ENCODE data around the gene TUBGCP6. TPM values are rescaled to one million over a fixed set of nuclear protein-coding genes. Genes with fewer than 3 reads are reported as not detected.
A peak's percentile ranks its signal among the peaks of the same experiment; 100 is the strongest.

Gene TUBGCP6
- total and polyA plus RNA-seq, 2 donors from 2014 or later = 19.2 to 52.0 TPM

DNA sequence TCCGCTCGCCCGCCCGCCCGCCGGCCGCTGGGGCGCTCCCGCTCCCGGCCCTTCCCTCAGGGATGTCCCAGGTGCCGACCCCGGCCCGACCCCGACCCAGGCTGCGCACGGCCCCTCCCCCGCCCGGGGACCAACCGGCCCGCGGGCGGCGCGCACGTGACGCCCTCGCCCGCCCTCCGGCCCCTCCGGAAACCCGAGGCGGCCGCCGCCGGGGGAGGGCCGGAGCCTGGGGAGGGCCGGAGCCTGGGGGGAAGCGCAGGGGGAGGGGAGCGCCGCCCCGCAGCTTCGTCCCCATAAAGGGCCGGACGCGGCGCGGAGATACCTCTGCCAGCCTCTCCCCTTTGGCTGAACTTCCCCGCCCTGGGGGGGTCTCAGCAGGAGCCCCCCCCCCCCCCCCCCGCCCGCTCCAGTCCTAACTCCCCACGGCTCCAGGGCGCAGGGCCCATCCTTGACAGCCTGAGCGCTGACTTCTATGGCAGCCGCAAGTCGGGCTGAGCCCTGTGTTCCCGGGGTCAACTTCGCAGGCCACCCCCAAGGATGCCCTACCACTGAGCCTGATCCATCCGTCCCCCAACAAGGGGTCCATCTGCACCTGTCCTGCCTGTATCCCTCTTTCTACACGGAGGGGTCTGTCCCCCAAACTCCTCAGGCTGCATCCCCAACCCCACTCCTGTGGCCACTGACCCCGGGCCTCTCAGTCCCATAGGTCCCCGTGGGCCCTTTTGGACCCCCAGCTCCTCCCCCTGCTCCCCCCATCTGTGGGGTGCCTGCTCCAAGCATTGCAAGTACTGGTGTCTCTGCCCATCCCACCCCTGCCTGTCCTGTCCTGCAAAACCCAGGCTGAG is 17.0 kb upstream of the TUBGCP6 start, which contains the start of gene MAPK12:
Gene MAPK12, minus strand, starts transcription at position 69 of the 845 bp plus-strand sequence. CDS start 174 bp downstream, outside the sequence.
- Histone ChIP-seq H3K36me3 (ENCODE audit: control insufficient read depth in 2 of 3, insufficient read depth in 3 of 3, low read length in 3 of 3) (no peaks in the 10 kb centered on the region), H3K4me1 (ENCODE audit: control insufficient read depth in 2 of 3, insufficient read depth in 2 of 3, low read depth in 1 of 3, low read length in 3 of 3) (peaks cover 0 to 9% (median 6%) of the 10 kb centered on the region in 3 donors), H3K9me3 (ENCODE audit: control insufficient read depth in 2 of 3, insufficient read depth in 1 of 3, low read length in 3 of 3) (no peaks in the 10 kb centered on the region), H3K27me3 (ENCODE audit: control insufficient read depth, insufficient read depth, low read length) (no peaks in the 10 kb centered on the region), H3K4me3 (ENCODE audit: low read length in 3 of 3) (peak within 1 kb of the TSS; percentile 7 to 39 (median 17)), H3K9ac (ENCODE audit: low read length in 3 of 3) (no peak within 1 kb of the TSS), H3K27ac (ENCODE audit: low read depth in 2 of 2, low read length in 2 of 2) (no peak within 1 kb of the TSS)
- FAIRE-seq (no peak), DNase-seq (peak in 4 of 5 donors; percentile 36 to 81 (median 65))
- TF ChIP-seq, protein P1, sequence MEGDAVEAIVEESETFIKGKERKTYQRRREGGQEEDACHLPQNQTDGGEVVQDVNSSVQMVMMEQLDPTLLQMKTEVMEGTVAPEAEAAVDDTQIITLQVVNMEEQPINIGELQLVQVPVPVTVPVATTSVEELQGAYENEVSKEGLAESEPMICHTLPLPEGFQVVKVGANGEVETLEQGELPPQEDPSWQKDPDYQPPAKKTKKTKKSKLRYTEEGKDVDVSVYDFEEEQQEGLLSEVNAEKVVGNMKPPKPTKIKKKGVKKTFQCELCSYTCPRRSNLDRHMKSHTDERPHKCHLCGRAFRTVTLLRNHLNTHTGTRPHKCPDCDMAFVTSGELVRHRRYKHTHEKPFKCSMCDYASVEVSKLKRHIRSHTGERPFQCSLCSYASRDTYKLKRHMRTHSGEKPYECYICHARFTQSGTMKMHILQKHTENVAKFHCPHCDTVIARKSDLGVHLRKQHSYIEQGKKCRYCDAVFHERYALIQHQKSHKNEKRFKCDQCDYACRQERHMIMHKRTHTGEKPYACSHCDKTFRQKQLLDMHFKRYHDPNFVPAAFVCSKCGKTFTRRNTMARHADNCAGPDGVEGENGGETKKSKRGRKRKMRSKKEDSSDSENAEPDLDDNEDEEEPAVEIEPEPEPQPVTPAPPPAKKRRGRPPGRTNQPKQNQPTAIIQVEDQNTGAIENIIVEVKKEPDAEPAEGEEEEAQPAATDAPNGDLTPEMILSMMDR (IDR thresholded peaks at IDR 0.05; ENCODE audit: borderline replicate concordance, extremely low read depth, insufficient read depth) = no peak
- intact Hi-C loops (cut with DNase I) = loop anchor here (5.0 kb wide), 1 partner anchor 75 kb away; no protein-coding TSS in a partner anchor

DNA sequence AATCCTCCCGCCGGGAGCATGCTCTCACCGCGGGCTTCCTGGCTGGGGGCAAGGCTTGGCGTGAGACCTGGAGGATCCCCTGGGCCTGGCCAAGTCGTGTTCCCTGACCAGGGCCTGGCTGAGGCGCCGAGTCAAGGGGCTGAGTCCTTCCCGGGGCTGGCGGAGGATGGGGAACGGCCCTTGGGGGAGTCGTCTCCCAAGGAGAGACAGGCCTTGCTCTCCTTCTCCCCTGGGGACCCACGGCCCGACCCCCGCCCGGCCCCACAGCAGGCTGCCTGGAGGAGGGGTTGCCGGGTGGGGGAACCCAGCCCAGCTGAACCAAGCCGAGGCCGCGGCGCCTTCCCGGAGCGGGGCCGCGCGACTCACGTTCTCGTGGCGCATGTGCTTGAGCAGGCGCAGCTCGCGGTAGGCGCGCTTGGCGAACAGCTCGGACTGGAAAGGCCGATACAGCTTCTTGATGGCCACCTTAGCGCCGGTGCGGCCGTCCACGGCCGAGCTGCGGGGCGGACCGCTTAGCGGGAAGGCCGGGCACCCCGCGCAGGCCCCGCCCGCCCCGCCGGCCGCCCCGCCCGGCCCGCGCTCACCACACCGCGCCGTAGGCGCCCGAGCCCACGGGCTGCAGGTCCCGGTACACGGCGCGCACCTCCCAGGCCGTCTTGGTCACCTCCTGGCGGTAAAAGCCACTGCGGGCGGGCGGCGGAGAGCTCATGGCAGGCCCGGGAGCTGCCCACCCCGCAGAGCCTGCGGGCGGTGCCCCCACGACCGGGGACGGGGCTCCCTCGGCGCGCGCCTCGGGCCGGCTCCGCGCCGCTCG is 16.2 kb upstream of the TUBGCP6 start:
- H3K4me1 ChIP-seq (ENCODE audit: control insufficient read depth in 2 of 3, insufficient read depth in 2 of 3, low read depth in 1 of 3, low read length in 3 of 3) = peaks cover 0 to 9% (median 6%) of the 10 kb centered on the region in 3 donors
- H3K36me3 ChIP-seq (ENCODE audit: control insufficient read depth in 2 of 3, insufficient read depth in 3 of 3, low read length in 3 of 3) = no peaks in the 10 kb centered on the region
- no peaks in the 10 kb centered on the region for H3K27me3 ChIP-seq (ENCODE audit: control insufficient read depth, insufficient read depth, low read length)
- no peak overlapping the region for H3K27ac ChIP-seq (ENCODE audit: low read depth in 2 of 2, low read length in 2 of 2)
- no peaks in the 10 kb centered on the region for H3K9me3 ChIP-seq (ENCODE audit: control insufficient read depth in 2 of 3, insufficient read depth in 1 of 3, low read length in 3 of 3)
- DNase-seq = peak in 4 of 5 donors; percentile 44 to 75 (median 60)
- no peak for FAIRE-seq
- peak overlapping the region; percentile 7 to 39 (median 17) for H3K4me3 ChIP-seq (ENCODE audit: low read length in 3 of 3)
- intact Hi-C loops (cut with DNase I) = loop anchor here (5.0 kb wide), 1 partner anchor 76 kb away; no protein-coding TSS in a partner anchor
- no peak overlapping the region for H3K9ac ChIP-seq (ENCODE audit: low read length in 3 of 3)
- TF ChIP-seq, protein P1 (IDR thresholded peaks at IDR 0.05; ENCODE audit: borderline replicate concordance, extremely low read depth, insufficient read depth) = no peak

DNA sequence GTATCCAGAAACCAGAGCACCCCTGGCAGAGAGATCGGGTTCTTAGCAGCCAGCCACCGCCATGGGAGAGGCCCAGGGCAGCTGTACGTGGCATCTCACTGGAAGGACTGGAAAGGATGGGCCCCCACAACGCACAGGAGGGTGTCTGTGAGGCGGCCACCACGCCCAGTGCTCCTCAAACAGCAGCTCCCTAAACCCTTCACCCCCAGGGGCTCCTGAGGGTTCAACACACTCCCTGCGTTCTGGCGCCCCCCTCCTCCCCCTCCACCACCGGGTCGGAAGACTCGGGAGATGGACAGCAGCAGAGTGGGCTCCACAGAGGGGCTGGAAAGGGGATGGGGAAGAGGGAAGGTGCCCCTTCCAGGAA is 15.6 kb upstream of the TUBGCP6 start:
- intact Hi-C loops (cut with DNase I) = loop anchor here (5.0 kb wide), 1 partner anchor 77 kb away; no protein-coding TSS in a partner anchor

More for the DNA sequence above, 15.6 kb upstream of the TUBGCP6 start:
- FAIRE-seq (no peak), DNase-seq (no peak)
- Histone ChIP-seq H3K4me1 (ENCODE audit: control insufficient read depth in 2 of 3, insufficient read depth in 2 of 3, low read depth in 1 of 3, low read length in 3 of 3) (peaks cover 0 to 9% (median 6%) of the 10 kb centered on the region in 3 donors), H3K27ac (ENCODE audit: low read depth in 2 of 2, low read length in 2 of 2) (no peak overlapping the region), H3K27me3 (ENCODE audit: control insufficient read depth, insufficient read depth, low read length) (no peaks in the 10 kb centered on the region), H3K9me3 (ENCODE audit: control insufficient read depth in 2 of 3, insufficient read depth in 1 of 3, low read length in 3 of 3) (no peaks in the 10 kb centered on the region), H3K36me3 (ENCODE audit: control insufficient read depth in 2 of 3, insufficient read depth in 3 of 3, low read length in 3 of 3) (no peaks in the 10 kb centered on the region), H3K4me3 (ENCODE audit: low read length in 3 of 3) (peak overlapping the region in 1 of 3 donors; percentile 39), H3K9ac (ENCODE audit: low read length in 3 of 3) (no peak overlapping the region)
- TF ChIP-seq, protein P1 (IDR thresholded peaks at IDR 0.05; ENCODE audit: borderline replicate concordance, extremely low read depth, insufficient read depth) = no peak
